Stimulated activated CD4-positive, alpha-beta T cell treated with anti-CD3 and anti-CD28 coated beads, Interleukin-1b, Interleukin-23, amount 100 ng/mL, for 4 hours (primary cell): ENCODE data around the gene CSN1S1.

Experiments
- DNase-seq, 2 donors: peaks; one replicate each; pipeline ENCODE4 v3.0.0-alpha.2; 2020; ENCODE audit warnings: low read depth in 2 of 2

Gene CSN1S1

GRCh38 chr4:69991016-69991415 is 60.1 kb downstream of the CSN1S1 start:
- no peak for DNase-seq

GRCh38 chr4:69994782-69995181 is 63.9 kb downstream of the CSN1S1 start:
- no peak for DNase-seq

- DNase-seq = no peak
Measured at GRCh38 chr4:69995526-69996016, 64.7 kb downstream of the CSN1S1 start, which contains the start of gene STATH. Gene STATH, plus strand, starts transcription at chr4:69995966. Its CDS starts 2,472 bp downstream, at chr4:69998438.
